NCI-H187 (cell line): ENCODE data around the gene ANP32A.

Source experiments
- DNase-seq, 2 experiments: peaks; one replicate each; lab custom pipeline; 2025; lab: John Stamatoyannopoulos, UW

ANP32A gene

DNA sequence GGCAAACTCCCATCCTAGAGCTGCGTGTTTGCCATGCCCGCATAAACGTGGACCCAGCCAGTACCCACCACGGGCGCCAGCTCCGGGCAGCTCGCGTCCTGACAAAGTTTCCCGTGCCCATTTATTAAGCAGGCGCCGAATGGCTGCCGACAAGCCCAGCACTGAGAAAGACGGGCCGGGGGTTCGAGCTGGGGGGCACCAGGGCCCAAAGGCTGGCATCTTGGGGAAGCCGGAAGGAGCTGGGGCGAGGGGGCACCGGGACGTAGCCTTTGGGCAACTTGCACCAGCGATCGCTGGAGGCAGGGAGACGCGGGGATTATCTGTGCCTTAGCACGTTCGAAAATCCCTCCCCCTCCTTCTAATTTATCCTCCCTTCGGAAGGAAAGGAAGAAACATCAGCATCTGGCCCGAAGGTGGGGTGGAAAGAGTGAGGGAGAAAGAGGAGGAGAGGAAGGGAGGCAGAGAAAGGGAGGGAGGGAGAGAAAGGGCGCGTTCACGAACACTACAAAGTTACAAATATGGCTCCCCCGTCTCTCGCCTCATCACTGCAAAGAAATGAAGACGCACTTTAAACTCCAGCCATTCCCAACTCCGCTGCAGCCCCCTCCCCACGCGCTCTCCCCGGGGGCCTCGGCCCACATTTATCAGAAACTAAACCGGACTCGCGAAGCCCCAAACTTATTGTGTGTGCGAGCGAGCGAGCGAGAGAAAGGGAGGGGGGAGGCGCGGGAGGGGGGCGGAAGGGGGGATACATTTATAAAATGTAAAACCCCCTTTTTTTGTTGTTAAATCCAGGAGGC is 1.0 kb downstream of the ANP32A start:
- peak in 1 of 2 experiments; percentile 39 for DNase-seq

GRCh38 chr15:68818769-68819494 is 1.8 kb downstream of the ANP32A start:
- no peak for DNase-seq

DNA sequence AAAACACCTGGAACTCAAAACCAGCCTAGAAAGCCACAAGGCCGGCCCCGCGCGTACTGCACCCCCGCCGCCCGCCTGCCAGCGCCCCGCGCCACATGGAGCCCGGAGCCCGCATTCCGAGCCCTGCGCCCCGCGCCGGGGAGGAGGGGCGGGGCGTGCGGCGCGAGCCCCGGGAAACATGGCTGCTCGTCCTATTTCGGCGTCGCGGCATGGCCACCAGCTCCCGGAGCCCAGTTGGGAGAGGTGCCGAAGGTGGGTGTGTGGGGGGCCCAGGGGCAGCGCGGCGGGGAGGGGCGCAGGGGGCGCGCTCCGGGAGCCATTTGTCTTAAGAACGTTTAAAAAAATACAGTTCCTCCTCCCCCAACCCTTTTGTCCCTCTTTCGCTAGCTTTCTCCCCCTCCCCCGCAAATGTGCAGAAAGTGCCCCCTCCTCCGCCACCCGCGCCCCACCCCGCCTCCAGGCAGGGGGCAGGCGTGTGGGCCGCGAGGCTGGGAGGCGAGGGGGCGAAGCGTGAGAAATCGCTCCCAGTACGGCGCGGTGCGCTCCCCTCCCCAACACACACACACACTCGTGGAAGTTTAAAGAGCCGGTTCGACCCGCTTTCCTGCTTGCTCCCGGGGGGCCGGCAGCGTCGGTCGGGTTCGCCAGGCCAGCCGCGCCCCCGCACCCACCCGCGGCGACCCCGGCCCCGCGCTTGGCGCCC is 2.5 kb downstream of the ANP32A start:
- DNase-seq, result peak in 1 of 2 experiments; percentile 57

- peak; percentile 48 to 49 for DNase-seq
These were observed 3.2 kb downstream of the ANP32A start for GRCh38 chr15:68817304-68818065.

DNA sequence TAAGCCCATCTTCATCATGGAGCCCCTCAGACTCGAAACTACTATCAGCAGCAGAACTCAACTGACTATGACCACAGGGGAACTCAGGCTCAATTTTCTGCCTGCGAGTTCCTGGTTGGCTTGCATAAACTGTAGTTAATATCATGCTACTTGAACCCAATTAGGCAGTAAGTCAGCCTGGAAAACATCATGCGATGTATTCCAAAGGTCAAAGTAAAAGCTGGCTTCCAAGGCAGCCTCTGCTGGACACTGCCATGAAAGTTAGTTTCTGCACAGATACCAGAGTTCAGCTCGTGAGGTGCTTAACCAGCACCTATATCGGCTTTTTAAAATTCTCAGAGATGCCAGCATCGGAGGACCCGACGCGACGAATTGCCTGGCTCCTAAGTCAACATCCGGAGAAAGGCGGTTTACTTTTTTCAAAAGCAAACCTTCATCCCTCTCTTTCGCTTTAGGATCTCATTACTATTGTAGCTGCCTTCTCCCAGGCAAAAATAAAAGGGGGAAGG is 3.8 kb downstream of the ANP32A start:
- DNase-seq, result no peak

DNA sequence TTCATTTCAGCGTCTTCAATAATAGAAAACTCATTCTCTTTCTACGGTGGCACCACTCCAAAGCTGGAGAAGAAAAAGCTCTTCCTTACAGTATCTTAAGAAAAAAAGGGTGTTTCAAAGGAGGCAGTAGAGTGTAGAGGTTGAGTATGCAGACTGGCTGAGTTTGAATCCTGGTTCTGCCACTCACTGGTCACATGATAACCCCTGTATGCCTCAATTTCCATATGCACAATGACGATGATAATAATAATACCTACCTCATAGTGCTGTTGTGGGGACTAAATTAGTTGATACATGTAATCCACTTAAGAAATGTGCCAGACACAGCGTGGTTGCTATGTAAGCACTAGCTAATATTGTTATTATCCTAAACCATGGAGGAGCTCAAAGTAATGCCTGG is 4.5 kb downstream of the ANP32A start:
- no peak for DNase-seq

DNA sequence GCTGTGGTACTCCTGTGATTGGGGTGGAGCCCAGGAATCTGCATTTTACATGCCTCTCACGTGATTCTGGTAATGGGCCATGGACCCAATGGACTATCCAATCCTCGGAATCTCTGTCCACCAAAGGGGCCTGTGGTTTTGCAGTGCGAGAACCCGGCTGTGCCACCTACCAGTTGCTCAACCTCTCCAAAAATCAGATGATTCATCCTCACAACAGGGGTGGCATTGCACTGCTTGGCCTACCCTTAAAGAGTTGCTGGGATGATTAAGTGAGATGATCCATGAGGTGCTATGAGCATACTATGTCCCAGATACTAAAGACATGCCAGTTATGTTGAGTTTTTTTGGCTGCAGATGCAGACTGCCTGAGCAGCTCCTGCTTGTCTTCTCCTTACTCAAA is 5.1 kb downstream of the ANP32A start:
- no peak for DNase-seq

- DNase-seq, result no peak
These were observed 6.1 kb downstream of the ANP32A start for GRCh38 chr15:68814596-68814995.

GRCh38 chr15:68812597-68813431 is 7.9 kb downstream of the ANP32A start:
- no peak for DNase-seq

GRCh38 chr15:68812069-68812468 is 8.6 kb downstream of the ANP32A start:
- no peak for DNase-seq

- DNase-seq, result no peak
These were observed 11.2 kb downstream of the ANP32A start for GRCh38 chr15:68809517-68809916.

GRCh38 chr15:68808770-68809169 is 11.9 kb downstream of the ANP32A start:
- no peak for DNase-seq

DNA sequence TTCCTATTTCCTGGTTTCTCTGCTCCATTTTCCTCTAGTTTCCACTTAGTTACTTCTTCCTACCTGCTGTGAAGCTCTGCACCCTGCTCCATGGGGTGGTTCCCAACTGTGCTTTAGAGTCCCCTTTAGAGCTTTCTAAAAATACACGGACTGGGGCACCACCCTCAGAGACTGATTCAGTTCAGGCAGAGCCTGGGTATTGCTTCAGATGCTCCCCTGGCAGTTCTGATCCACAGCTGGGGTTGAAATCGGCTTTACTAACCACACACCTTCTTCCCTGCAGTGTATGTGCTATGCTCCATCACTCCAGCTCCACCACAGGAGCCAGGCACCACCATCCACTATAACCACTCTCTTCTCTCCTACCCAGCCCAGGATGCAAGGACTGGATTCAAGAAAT is 12.6 kb downstream of the ANP32A start:
- no peak for DNase-seq

DNA sequence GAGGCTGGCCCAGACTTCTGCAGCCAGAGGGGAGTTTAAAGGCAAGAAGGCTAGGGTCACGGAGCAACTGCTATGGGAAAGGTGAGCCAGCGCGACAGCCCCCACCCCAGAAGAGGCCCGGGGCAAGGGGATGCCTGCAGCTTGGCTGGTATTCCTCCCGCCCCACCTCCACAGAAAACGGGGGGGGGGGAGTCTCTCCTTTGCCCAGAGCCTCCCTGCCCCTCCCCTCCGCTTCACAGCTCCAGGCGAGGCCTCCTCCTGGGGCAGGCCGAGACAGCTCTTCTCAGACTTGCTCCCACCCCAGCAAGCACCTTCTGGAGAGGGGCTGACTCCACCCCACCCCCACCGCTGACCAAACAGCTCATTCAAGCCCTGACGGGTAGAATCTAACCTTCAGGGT is 13.4 kb downstream of the ANP32A start:
- no peak for DNase-seq

DNA sequence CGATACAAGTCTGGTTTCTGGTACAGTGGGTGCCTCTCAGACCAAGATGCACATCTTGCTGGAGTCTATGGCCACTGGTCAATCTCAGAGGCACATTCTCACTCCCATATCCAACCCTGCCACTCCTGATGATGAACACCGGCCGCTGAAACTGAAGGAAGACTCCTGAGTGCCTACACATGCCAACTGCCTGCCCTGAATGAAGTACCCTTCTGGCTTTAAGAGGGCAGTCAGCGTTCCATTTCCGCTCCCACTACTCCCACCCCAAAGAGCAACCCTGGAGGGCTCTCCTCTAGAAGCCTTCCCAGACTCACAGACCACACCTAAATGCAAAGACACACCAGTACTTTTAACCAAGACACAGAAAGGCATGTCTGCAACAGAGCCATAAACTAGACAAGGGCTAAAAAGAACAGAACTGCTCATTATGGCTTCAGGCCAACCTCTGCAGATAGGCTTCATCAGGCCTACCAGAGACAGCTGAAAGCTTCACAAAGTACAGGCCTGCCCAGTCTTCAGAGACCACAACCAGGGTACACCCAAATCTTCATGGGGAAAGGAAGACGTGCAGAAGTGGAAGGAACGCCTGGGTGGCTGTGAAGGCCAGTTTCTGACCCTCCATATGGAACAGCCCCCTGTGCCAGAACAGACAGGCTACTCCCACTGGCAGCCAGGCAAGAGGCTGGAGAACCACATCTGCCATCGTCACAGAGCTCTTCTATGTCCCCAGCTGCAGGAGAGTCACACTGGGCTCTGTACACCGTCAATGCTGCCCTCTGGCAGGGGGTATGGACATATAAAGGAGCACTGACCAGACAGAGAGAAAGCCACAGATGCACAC is 14.3 kb downstream of the ANP32A start:
- DNase-seq, result no peak

DNA sequence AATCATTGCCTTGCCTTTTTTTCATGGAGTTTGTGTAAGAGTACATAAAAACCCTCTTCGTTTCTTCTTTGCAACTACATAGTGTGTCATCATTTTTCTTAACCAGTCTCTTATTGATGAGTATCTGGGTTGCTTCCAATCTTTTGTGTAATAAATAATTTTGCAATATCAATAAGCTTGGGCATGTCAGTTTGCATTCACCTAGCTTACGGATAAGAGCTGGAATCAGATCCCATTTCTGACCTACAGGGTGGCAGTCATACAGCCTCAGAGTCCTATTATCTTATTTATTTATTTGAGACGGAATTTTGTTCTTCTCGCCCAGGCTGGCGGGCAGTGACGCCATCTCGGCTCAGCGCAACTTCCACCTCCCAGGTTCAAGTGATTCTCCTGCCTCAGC is 18.3 kb downstream of the ANP32A start:
- no peak for DNase-seq

DNA sequence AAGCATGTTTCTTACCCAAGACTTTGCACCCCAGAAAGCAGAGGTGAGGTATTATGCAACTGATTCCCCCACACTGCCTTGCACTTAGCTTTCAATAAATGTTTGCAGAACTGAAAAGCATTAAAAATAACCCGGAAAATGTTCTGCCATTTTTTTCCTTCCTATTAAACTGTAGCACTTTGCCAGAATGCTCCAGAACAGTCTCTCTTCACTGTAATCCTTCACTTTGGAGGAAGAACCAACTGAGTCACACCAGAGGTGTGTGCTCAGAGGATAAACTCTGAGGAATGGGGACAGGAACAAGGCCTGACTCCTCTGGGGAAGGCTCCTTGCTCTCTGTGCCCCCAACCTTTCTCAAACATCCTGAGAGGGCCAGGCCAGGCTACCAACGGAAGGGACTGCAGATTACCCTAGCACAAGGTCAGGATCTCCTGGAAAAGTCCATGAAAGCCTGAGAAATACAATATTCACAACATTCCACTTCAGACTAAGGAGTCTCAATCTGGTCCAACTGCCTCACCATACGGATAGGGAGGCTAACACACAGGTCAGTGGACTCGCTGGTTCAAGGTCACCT is 19.0 kb downstream of the ANP32A start:
- DNase-seq, result no peak

GRCh38 chr15:68800875-68801274 is 19.8 kb downstream of the ANP32A start:
- DNase-seq, result no peak

DNA sequence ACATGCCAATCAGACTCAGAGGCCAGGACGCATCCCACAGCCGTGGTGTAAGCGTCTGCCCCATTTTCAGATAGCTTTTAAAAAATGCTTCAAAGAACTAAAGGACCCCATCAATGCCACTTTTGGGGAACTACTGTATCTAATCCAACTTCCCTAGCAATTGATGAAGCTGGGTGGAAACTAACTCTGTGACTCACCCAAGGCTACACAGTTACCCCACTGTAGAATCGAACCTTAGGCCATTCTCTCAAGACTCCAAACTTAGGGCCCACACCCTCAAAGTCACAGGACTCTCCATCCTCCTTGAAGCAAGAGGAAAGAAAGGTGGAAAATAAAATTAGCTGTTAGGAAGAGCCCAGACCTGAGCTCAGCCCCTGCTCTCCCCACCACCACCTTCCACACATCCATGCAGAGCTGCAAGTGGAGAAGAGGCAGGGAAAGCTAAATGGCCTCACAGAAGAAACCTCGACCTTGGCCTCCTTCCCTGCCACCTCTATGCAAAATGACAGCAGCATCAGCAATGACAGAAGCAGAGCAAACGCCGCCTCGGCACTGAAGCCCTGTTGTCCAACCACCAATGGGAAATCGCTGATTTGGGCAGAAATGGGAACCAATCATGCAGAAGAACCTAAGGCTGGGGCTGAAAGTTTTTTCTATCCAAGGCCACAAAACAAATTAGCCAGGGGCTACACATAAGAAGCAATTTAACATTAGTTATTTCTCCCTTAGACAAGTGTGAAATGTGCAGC is 22.2 kb downstream of the ANP32A start:
- DNase-seq, result no peak
